ENCODE results near the gene HOXC11. TPM values are rescaled to one million over a fixed set of nuclear protein-coding genes. Genes with fewer than 3 reads are reported as not detected.

The HOXC11 gene
- total and polyA plus RNA-seq, 8 donors = not detected

- Histone ChIP-seq H3K4me1 (peaks cover 0 to 21% (median 18%) of the 10 kb centered on the region in 3 donors), H3K27ac (no peak overlapping the region), H3K9me3 (no peaks in the 10 kb centered on the region), H3K27me3 (peaks cover 3 to 89% (median 12%) of the 10 kb centered on the region in 4 donors), H3K4me3 (no peak overlapping the region), H3K36me3 (no peaks in the 10 kb centered on the region)
- FAIRE-seq = no peak
- TF ChIP-seq CTCF (IDR thresholded peaks at IDR 0.05) = no peak
- WGBS, 2 donors = 4 to 6% methylated on average over 8 of the region's 8 CpGs
- intact Hi-C loops (cut with DNase I) = no loop called here
- DNase-seq = no peak
- ATAC-seq = no peak
These were observed 18.1 kb downstream of the HOXC11 start for GRCh38 chr12:53991077-53991460.

- 41 to 44% methylated on average over 7 of the region's 7 CpGs for WGBS, 2 donors
- Histone ChIP-seq H3K4me1 (peaks cover 0 to 16% (median 16%) of the 10 kb centered on the region in 3 donors), H3K36me3 (no peaks in the 10 kb centered on the region), H3K4me3 (no peak overlapping the region), H3K9me3 (no peaks in the 10 kb centered on the region), H3K27ac (no peak overlapping the region), H3K27me3 (peaks cover 4 to 90% (median 14%) of the 10 kb centered on the region in 4 donors)
- no peak for TF ChIP-seq CTCF (IDR thresholded peaks at IDR 0.05)
- FAIRE-seq (no peak), ATAC-seq (no peak), DNase-seq (no peak)
- intact Hi-C loops (cut with DNase I) = no loop called here
These were observed 19.5 kb downstream of the HOXC11 start for GRCh38 chr12:53992377-53992889.

GRCh38 chr12:53993162-53994008 is 20.5 kb downstream of the HOXC11 start:
- Histone ChIP-seq H3K27ac (no peak overlapping the region), H3K36me3 (no peaks in the 10 kb centered on the region), H3K27me3 (peaks cover 4 to 91% (median 14%) of the 10 kb centered on the region in 4 donors), H3K9me3 (no peaks in the 10 kb centered on the region), H3K4me3 (no peak overlapping the region), H3K4me1 (peaks cover 0 to 16% (median 16%) of the 10 kb centered on the region in 3 donors)
- ATAC-seq (no peak), FAIRE-seq (no peak), DNase-seq (no peak)
- WGBS, 2 donors = 41 to 42% methylated on average over 18 of the region's 18 CpGs
- intact Hi-C loops (cut with DNase I) = no loop called here
- no peak for TF ChIP-seq CTCF (IDR thresholded peaks at IDR 0.05)

GRCh38 chr12:53994009-53994263 is 21.0 kb downstream of the HOXC11 start:
- Histone ChIP-seq H3K27ac (no peak overlapping the region), H3K27me3 (peaks cover 3 to 85% (median 11%) of the 10 kb centered on the region in 4 donors), H3K4me1 (peaks cover 0 to 16% (median 16%) of the 10 kb centered on the region in 3 donors), H3K4me3 (no peak overlapping the region), H3K9me3 (no peaks in the 10 kb centered on the region), H3K36me3 (no peaks in the 10 kb centered on the region)
- intact Hi-C loops (cut with DNase I) = no loop called here
- no peak for DNase-seq
- TF ChIP-seq CTCF (IDR thresholded peaks at IDR 0.05) = no peak
- peak in 1 of 4 donors; percentile 6 for ATAC-seq
- 10 to 11% methylated on average over 19 of the region's 19 CpGs for WGBS, 2 donors
- FAIRE-seq = no peak

Data from pancreas (tissue), 10 donors.